ACC112 (cell line): Measurements from ENCODE around the gene TRIM43B.
"Not testable (repeated sequence)": the region's sequence is repeated elsewhere in the genome, so short reads cannot be mapped to it uniquely, and the experiment has no call there.

Source experiments
- H2AFZ ChIP-seq: fragments of 200-600 bp; sonication (generic); one replicate; pipeline ENCODE4 v1.6.0; 2017; ENCODE audit warnings: antibody characterized with exemption, low read length; ENCODE audit not compliant: unreplicated experiment
- H3K27ac ChIP-seq: fragments of 200-600 bp; sonication (generic); 2 replicates; pipeline ENCODE4 v1.5.1; 2014; ENCODE audit warnings: low read depth, mild to moderate bottlenecking, antibody characterized with exemption, low read length, moderate library complexity
- H3K27me3 ChIP-seq: fragments of 200-600 bp; sonication (generic); 2 replicates; pipeline ENCODE4 v1.6.1; 2014; ENCODE audit warnings: mild to moderate bottlenecking, antibody characterized with exemption, low read length, moderate library complexity, mixed read lengths; ENCODE audit not compliant: insufficient read depth
- H3K36me3 ChIP-seq: fragments of 200-600 bp; sonication (generic); 2 replicates; pipeline ENCODE4 v1.6.1; 2016; ENCODE audit warnings: mild to moderate bottlenecking, antibody characterized with exemption, low read length, moderate library complexity, mixed read lengths; ENCODE audit not compliant: insufficient read depth
- H3K4me1 ChIP-seq: fragments of 200-600 bp; sonication (generic); one replicate; pipeline ENCODE4 v1.6.1; 2016; ENCODE audit warnings: low read length, mixed read lengths; ENCODE audit not compliant: insufficient read depth, unreplicated experiment, control insufficient read depth
- H3K4me3 ChIP-seq: fragments of 200-600 bp; sonication (generic); 2 replicates; pipeline ENCODE4 v1.5.1; 2014; ENCODE audit warnings: mild to moderate bottlenecking, low read depth, low read length
- H3K79me2 ChIP-seq: fragments of 200-600 bp; sonication (generic); one replicate; pipeline ENCODE4 v1.6.0; 2016; ENCODE audit warnings: low read length; ENCODE audit not compliant: control insufficient read depth, unreplicated experiment, insufficient read depth

TRIM43B gene

DNA sequence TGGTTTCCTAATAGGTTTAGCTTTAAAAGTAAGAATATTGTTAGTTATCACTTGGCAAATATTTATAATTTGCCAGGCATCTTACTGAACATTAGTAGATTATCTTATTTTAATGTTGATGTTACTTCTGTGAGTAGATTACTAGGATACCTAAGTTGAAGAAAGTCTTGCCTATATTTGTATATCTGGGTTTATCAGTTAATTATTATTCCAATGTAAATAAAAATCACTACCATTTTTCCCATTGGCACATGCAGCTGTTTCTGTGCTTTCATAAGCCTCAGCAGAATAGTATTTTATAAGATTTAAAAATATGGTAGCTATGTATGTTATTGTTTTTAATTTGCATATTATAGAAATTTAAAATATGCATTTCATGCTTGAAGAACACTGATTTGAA is 16.3 kb upstream of the TRIM43B start:
- Histone ChIP-seq H3K36me3 (no peaks in the 10 kb centered on the region), H3K79me2 (no peaks in the 10 kb centered on the region), H3K4me1 (no peaks in the 10 kb centered on the region), H3K27me3 (no peaks in the 10 kb centered on the region), H3K27ac (no peak overlapping the region), H2AFZ (no peak overlapping the region), H3K4me3 (no peak overlapping the region)

DNA sequence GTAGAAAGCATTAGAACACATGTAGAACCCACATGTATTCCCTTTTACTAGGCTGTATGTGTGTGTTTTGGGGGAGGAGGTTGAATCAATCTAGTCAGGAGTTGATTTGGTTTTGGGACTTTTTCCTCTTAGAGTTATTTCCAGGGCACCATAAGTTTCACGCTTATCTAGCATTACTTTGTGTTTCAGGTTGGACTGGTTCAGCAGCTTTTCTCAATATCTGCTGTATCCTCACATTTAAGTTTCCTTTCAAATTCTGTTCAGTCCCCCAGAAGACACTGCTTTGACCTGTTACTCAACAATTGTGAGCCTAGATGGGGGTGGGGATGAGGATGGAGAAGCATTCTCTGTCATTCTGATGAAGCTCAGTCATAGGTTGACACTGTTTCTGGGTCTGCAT is 7.5 kb upstream of the TRIM43B start:
- not testable (repeated sequence) for H3K4me1 ChIP-seq, H2AFZ ChIP-seq

DNA sequence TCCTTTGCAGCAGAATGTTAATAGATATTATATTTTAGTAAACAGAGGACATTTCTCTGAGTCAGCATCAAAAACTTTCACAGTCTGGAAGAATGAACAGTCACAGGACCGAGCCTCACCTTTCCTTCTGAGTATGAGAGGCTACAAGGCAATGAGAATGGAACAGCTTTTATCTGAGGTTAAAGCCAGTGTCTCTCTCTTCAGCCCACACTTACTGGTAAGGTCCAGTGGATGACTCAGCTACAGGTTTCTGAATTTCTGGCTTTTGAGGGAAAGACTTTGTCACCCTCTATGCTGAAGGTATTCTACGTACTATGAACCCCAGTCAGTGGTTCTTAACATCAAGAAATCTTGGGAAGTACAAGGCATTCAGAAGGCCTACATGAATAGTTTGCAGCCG is 9.5 kb downstream of the TRIM43B start:
- not testable (repeated sequence) for H3K4me3 ChIP-seq, H3K4me1 ChIP-seq, H3K79me2 ChIP-seq, H3K27me3 ChIP-seq, H3K27ac ChIP-seq, H2AFZ ChIP-seq, H3K36me3 ChIP-seq

More for the DNA sequence above, 7.5 kb upstream of the TRIM43B start:
- not testable (repeated sequence) for H3K27me3 ChIP-seq, H3K36me3 ChIP-seq, H3K79me2 ChIP-seq, H3K27ac ChIP-seq, H3K4me3 ChIP-seq

DNA sequence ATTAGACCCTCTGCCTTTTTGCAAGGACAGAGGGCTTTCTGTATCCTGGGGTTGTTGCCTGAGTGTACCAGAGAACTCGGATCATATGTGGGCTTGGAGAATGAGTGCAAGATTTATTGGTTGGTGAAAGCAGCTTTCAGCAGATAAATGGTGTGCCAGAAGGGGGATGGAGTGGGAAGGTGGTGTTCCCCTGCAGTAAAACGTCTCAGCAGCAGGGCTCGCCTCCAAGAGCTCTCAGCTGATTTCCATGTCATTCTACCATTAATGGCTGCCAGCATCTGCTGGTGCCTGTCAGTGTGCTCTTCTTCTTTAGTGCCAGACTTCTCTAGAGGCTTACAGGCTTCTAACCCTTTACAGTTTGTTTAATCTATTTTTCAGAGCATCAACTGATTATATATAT is 16.6 kb downstream of the TRIM43B start:
- H3K27me3 ChIP-seq, H3K27ac ChIP-seq, H2AFZ ChIP-seq: not testable (repeated sequence)

DNA sequence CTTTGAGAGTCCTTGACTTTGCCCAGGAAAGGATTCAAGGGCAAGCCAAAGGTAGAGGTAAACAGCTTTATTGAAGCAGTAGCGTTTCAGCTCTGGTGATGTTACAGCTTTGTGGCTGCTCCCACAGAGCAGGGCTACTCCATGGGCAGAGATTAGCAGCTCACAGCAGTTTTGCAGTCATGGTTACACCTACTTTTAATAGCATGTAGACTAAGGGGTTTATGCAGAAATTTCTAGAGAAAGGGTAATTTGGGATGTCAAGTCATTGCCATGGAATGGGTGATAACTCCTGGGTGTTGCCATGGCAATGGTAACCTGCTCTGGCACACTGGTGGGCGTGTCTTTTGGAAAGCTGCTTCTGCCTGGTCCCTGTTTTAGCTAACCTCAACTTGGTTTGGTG is 18.0 kb downstream of the TRIM43B start:
- not testable (repeated sequence) for H3K79me2 ChIP-seq

More for the DNA sequence above, 16.6 kb downstream of the TRIM43B start:
- H3K4me3 ChIP-seq, H3K4me1 ChIP-seq, H3K79me2 ChIP-seq, H3K36me3 ChIP-seq: not testable (repeated sequence)

DNA sequence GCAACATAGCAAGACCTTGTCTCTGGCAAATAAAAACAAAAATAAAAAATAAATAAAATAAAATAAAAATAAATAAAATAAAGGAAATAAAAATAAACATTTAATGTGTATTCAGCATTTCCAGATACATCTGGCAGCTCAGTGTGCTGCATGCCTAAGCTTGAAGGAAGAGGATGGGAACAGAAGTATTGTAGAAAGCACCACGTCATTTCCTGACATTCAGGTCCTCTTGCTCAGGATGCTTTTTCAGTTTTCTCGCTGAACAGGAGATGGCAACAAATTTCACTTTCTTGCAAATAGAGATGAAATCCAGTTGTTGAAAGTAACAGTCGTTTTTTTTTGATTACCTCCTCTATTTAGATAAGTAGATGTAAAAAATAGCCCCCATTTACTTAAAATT is 21.3 kb downstream of the TRIM43B start:
- not testable (repeated sequence) for H3K4me3 ChIP-seq, H3K27ac ChIP-seq, H3K27me3 ChIP-seq, H3K36me3 ChIP-seq, H2AFZ ChIP-seq, H3K4me1 ChIP-seq, H3K79me2 ChIP-seq

More for the DNA sequence above, 18.0 kb downstream of the TRIM43B start:
- H3K27me3 ChIP-seq, H3K36me3 ChIP-seq, H3K4me3 ChIP-seq, H3K4me1 ChIP-seq, H3K27ac ChIP-seq, H2AFZ ChIP-seq: not testable (repeated sequence)

DNA sequence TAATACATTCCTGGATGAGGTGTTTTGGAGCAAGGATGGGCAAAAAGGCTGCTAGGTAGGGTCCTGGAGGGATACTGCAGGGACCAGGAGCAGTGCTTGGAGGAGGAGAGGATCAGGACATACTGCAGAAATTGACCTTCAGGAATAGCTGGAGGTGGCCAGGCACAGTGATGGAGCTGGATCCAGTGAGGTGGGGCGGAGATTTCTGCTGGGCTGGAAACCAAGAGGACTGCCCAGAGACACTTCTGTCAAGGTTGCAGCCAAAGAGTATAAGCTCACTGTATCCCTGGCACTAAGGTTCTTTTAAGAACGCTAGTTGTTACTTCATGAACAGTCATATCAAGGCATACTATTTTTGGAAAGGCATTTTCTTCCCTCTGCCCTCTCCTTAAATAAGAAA is 39.2 kb downstream of the TRIM43B start:
- H2AFZ ChIP-seq, H3K36me3 ChIP-seq, H3K27me3 ChIP-seq, H3K4me1 ChIP-seq, H3K27ac ChIP-seq, H3K79me2 ChIP-seq, H3K4me3 ChIP-seq: not testable (repeated sequence)

DNA sequence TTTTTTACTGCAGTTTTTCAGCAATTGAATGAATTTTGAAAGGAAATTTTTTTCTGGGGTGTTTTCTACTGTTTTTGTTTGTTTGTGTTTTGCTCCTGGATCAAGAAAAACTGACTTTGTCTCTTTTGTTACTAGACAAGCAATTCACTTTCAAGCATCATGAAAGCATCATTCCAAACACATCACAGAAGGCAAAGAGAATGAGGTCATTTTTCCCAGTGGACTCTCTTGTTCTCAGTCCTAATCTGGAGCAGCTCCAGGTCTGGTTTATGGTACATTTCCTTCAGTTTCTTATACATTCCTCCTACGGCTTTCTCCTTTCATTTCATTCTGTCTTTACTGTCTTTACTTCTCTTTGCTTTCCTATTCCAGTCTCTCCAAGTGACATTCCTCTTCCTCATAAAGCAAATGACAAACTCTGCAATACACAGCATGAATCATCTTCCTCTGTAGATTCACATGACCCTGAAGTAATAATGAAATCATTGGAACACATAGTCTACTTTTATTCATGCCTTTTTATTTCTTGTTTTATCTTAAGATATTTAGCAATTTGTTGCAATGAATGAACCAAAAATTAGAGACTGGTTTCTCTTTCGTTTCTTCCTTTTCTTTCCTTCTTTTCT is 42.0 kb downstream of the TRIM43B start:
- not testable (repeated sequence) for H3K4me3 ChIP-seq, H3K4me1 ChIP-seq, H3K79me2 ChIP-seq, H3K36me3 ChIP-seq, H3K27ac ChIP-seq, H2AFZ ChIP-seq, H3K27me3 ChIP-seq

DNA sequence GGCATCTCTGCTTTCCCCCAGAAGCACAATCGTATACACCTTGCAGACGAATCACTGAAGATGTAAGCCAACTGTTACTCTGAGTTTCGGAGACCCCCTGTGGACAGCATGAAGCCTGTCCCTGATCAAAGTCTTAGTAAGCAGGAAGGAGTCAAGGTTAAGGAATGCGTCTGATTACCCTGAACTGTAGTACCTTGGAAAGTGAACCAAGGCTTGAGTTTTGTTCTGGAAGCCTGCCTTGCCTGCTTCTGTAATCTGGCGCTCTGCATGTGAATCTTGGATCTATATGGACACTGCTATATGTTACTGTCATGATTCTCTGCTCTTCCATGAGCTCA is 48.7 kb downstream of the TRIM43B start:
- H3K36me3 ChIP-seq, H3K4me1 ChIP-seq, H3K79me2 ChIP-seq, H3K27me3 ChIP-seq, H3K4me3 ChIP-seq, H2AFZ ChIP-seq, H3K27ac ChIP-seq: not testable (repeated sequence)

DNA sequence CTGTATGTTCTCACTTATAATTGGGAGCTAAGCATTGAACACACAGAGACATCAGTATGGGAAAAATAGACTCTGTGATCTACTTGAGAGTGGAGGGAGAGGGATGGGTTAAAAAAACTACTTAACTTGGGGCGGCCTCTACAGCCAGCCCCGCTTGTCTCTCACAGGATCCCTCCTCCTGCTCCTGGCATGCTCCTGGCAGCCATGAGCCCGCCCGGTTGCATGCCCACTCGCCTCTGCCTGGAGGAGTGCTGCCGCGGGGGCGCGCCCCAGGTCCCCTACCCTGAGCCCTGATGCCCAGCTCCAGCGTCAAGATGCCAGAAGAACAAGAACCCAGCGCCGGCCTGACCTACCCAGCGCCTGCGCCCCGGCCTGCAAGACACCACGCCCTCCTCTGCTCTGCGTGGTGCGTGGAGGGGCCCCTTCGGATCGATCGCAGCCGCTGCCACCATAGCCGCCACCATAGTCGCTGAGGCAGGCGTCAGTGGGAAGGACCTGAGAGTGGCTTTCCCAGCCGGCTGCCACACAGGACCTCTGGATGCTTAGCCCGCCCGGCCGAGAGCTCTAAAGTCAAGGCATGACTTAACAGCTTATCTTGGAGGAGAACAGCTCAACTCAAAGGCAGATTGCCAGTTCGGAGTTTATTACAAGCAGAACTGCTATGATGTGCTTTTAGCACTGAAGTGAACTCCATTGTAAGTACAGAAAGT is 49.2 kb downstream of the TRIM43B start:
- not testable (repeated sequence) for H3K27me3 ChIP-seq, H3K27ac ChIP-seq, H2AFZ ChIP-seq, H3K79me2 ChIP-seq, H3K4me1 ChIP-seq, H3K36me3 ChIP-seq, H3K4me3 ChIP-seq

DNA sequence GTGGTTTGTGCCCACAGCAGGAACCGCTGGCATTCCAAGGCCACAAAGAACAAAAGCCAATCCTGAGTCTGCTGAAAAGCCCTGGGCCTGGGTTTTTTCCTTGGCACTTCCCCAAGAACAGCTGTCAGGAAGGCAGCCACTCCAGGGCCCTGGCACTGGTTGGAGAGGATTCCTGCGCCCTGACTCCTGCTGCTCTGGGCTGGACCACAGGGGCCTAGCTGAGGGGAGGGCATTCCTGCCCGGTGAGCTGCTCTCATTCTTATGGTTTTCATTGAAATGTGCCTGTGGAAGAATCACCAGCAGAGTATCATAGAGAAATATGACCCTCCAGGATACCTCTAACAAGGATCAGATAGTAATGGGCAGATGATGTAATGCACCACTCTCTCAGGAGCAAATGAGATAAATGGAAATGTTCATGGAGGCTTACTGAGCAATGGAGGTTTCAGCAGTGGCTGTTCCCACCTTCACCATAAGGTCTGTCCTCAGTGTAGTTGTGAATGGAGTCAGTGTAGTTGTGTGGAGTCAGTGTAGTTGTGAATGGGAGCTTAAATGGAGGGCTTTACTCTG is 50.0 kb downstream of the TRIM43B start:
- H3K36me3 ChIP-seq, H3K27me3 ChIP-seq, H2AFZ ChIP-seq, H3K4me1 ChIP-seq, H3K79me2 ChIP-seq, H3K27ac ChIP-seq, H3K4me3 ChIP-seq: not testable (repeated sequence)
